Activated T-cell treated with anti-CD3 and anti-CD28 coated beads for 4 hours (primary cell): ENCODE results near the gene GUK1.
"Not testable (repeated sequence)": the region's sequence is repeated elsewhere in the genome, so short reads cannot be mapped to it uniquely, and the experiment has no call there.

Source experiments
- DNase-seq: peaks from one replicate; pipeline ENCODE4 v3.0.0-alpha.2; 2020

The GUK1 gene

GRCh38 chr1:228177721-228178710 is 37.9 kb downstream of the GUK1 start:
- DNase-seq = no peak

- no peak for DNase-seq
Measured at GRCh38 chr1:228178737-228179684, 38.9 kb downstream of the GUK1 start.

- no peak for DNase-seq
Measured at GRCh38 chr1:228180271-228180958, 40.3 kb downstream of the GUK1 start.

GRCh38 chr1:228180959-228181644 is 41.0 kb downstream of the GUK1 start:
- DNase-seq = no peak

GRCh38 chr1:228181645-228182034 is 41.6 kb downstream of the GUK1 start:
- DNase-seq = no peak

GRCh38 chr1:228182296-228183030 is 42.4 kb downstream of the GUK1 start:
- DNase-seq = no peak

- no peak for DNase-seq
Measured at GRCh38 chr1:228184152-228184551, 44.1 kb downstream of the GUK1 start.

GRCh38 chr1:228185641-228185965 is 45.5 kb downstream of the GUK1 start:
- no peak for DNase-seq

GRCh38 chr1:228188249-228188648 is 48.2 kb downstream of the GUK1 start:
- not testable (repeated sequence) for DNase-seq

- no peak for DNase-seq
Measured at GRCh38 chr1:228190182-228190581, 50.1 kb downstream of the GUK1 start.

- DNase-seq = no peak
Measured at GRCh38 chr1:228190778-228191177, 50.7 kb downstream of the GUK1 start.

- no peak for DNase-seq
Measured at GRCh38 chr1:228194436-228194835, 54.4 kb downstream of the GUK1 start.

GRCh38 chr1:228194921-228195812 is 55.1 kb downstream of the GUK1 start:
- DNase-seq = no peak

GRCh38 chr1:228197555-228198147 is 57.6 kb downstream of the GUK1 start:
- DNase-seq = no peak
